Panc1 (cell line): Measurements from ENCODE around the gene SAMD14. TPM values are rescaled to one million over a fixed set of nuclear protein-coding genes. Genes with fewer than 3 reads are reported as not detected.

ENCODE experiments used
- ATAC-seq: fragments of 200-7000 bp; cut with Tn5 transposase; 2 replicates; pipeline ENCODE4 v1.9.1; 2020; ENCODE audit warnings: mild to moderate bottlenecking, moderate library complexity
- BruUV-seq: library from RNA; stranded (reverse); fragments of 400-500 nt; replicated peaks from 2 replicates; lab custom pipeline; 2021; lab: Mats Ljungman, UMichigan
- CTCF ChIA-PET: fragments of 300-600 bp; sonication (Branson Sonifier 250); formaldehyde crosslinking; loops from one replicate; lab custom pipeline; 2022; ENCODE audit warnings: antibody characterized with exemption; lab: Charles Lee
- POLR2A ChIA-PET: fragments of 300-600 bp; sonication (Branson Sonifier 250); formaldehyde crosslinking; loops from one replicate; lab custom pipeline; 2022; ENCODE audit warnings: antibody characterized with exemption; lab: Charles Lee
- DNase-seq: peaks from one replicate; pipeline ENCODE4 v3.0.0-alpha.2; 2010; ENCODE audit warnings: low read depth, low spot score
- H3K27ac ChIP-seq: 2 replicates; pipeline ENCODE4 v1.5.1; 2011; ENCODE audit warnings: mild to moderate bottlenecking, low read length, inconsistent platforms
- H3K27me3 ChIP-seq: fragments of 200-500 bp; sonication (Bioruptor generic); 2 replicates; pipeline ENCODE4 v1.6.0; 2014; ENCODE audit warnings: low read length, inconsistent platforms; ENCODE audit not compliant: control insufficient read depth, insufficient read depth
- H3K36me3 ChIP-seq: fragments of 200-500 bp; sonication (Bioruptor generic); 2 replicates; pipeline ENCODE4 v1.5.1; 2014; ENCODE audit warnings: inconsistent platforms, mild to moderate bottlenecking, low read length, moderate library complexity; ENCODE audit not compliant: control insufficient read depth, insufficient read depth
- H3K4me1 ChIP-seq: 2 replicates; pipeline ENCODE4 v1.5.1; 2011; ENCODE audit warnings: inconsistent platforms, mild to moderate bottlenecking, low read length, moderate library complexity; ENCODE audit not compliant: control insufficient read depth, insufficient read depth
- H3K4me3 ChIP-seq, 2 experiments: 2 replicates each; pipeline ENCODE4 v1.5.1; 2011 to 2012; ENCODE audit warnings: low read depth in 2 of 2, low read length in 2 of 2, mild to moderate bottlenecking in 2 of 2, inconsistent platforms in 1 of 2, moderate library complexity in 1 of 2
- H3K9me3 ChIP-seq: fragments of 200-500 bp; sonication (Bioruptor generic); 2 replicates; pipeline ENCODE4 v1.5.1; 2014; ENCODE audit warnings: low read depth, mild to moderate bottlenecking, inconsistent platforms, low read length, moderate library complexity; ENCODE audit not compliant: control insufficient read depth, insufficient read depth
- CTCF ChIP-seq: fragments of 450-650 bp; IDR thresholded peaks from 2 replicates; pipeline ENCODE4 v1.5.1; 2017; ENCODE audit warnings: mild to moderate bottlenecking
- POLR2AphosphoS5 ChIP-seq: IDR thresholded peaks from 2 replicates; pipeline ENCODE4 v1.6.1; 2012; ENCODE audit warnings: mild to moderate bottlenecking, low read depth, low read length, moderate library complexity
- REST ChIP-seq, 2 experiments: IDR thresholded peaks; 2 replicates each; pipeline ENCODE4 v1.6.1; 2011 to 2012; ENCODE audit warnings: low read depth in 2 of 2, control low read depth in 1 of 2, low read length in 1 of 2, mild to moderate bottlenecking in 1 of 2, moderate library complexity in 1 of 2; ENCODE audit not compliant: insufficient read depth in 1 of 2
- SIN3A ChIP-seq: IDR thresholded peaks from 2 replicates; pipeline ENCODE4 v1.6.1; 2012; ENCODE audit warnings: low read depth, mild to moderate bottlenecking, low read length, moderate library complexity, borderline replicate concordance; ENCODE audit not compliant: insufficient read depth
- TCF7L2 ChIP-seq: IDR thresholded peaks from 2 replicates; pipeline ENCODE4 v1.6.1; 2011; ENCODE audit warnings: mild to moderate bottlenecking, low read depth, low read length, inconsistent platforms
- in situ Hi-C: cut with HindIII; loops from 2 replicates; pipeline ENCODE4 v1.10.0; 2016; ENCODE audit warnings: low sequenced_read_pairs, low pct_unique_long_range_greater_than_20kb
- intact Hi-C: fragments of 100-400 bp; cut with micrococcal nuclease; formaldehyde crosslinking; loops from one replicate; pipeline ENCODE4 v1.10.0; 2022; ENCODE audit not compliant: unreplicated experiment
- total RNA-seq: library from RNA; stranded (reverse); gene quantifications from one replicate; pipeline ENCODE4 v1.2.1, GENCODE V29; 2021; ENCODE audit not compliant: unreplicated experiment

The SAMD14 gene
- total RNA-seq, 1 experiment from 2014 or later, result 6.9 TPM

- no peak for TF ChIP-seq CTCF
- no peak for TF ChIP-seq POLR2AphosphoS5
- TF ChIP-seq SIN3A, result no peak
- no peak for TF ChIP-seq TCF7L2
- TF ChIP-seq REST (IDR thresholded peaks at IDR 0.05; ENCODE audit: insufficient read depth in 1 of 2, low read depth in 2 of 2, low read length in 1 of 2), result no peak
- Histone ChIP-seq H3K36me3 (peaks cover 2% of the 10 kb centered on the region; the same call in 1 of the 2 replicates), H3K4me1 (peaks cover 36% of the 10 kb centered on the region), H3K4me3 (no peak overlapping the region), H3K9me3 (no peaks in the 10 kb centered on the region), H3K27me3 (no peaks in the 10 kb centered on the region), H3K27ac (peak overlapping the region; percentile 10; the same call in 1 of the 2 replicates)
- POLR2A ChIA-PET, result no interaction called here
- in situ Hi-C loops, result no loop called here
- CTCF ChIA-PET, result interaction anchor here (0.7 to 2.7 kb wide), 3 partner anchors 21 to 37 kb away, joined by 6 to 12 read pairs (median 9); partner anchors contain the start of gene SAMD14
- ATAC-seq (no peak), DNase-seq (no peak)
- BruUV-seq, result no TSS peak
- intact Hi-C loops, result no loop called here
These were observed 36.7 kb downstream of the SAMD14 start for GRCh38 chr17:50093246-50093645.

GRCh38 chr17:50091918-50092285, 38.1 kb downstream of the SAMD14 start:
- POLR2A ChIA-PET, result interaction anchor here (0.6 kb wide), 1 partner anchor 90 kb away, joined by 9 read pairs; no protein-coding TSS in a partner anchor
- Histone ChIP-seq H3K27me3 (no peaks in the 10 kb centered on the region), H3K4me3 (no peak overlapping the region), H3K36me3 (peaks cover 2% of the 10 kb centered on the region; the same call in 1 of the 2 replicates), H3K4me1 (peaks cover 36% of the 10 kb centered on the region), H3K9me3 (no peaks in the 10 kb centered on the region), H3K27ac (peak overlapping the region; percentile 41; the same call in 1 of the 2 replicates)
- in situ Hi-C loops, result no loop called here
- ATAC-seq (no peak), DNase-seq (no peak)
- CTCF ChIA-PET, result interaction anchor here (0.6 to 2.7 kb wide), 4 partner anchors 12 to 44 kb away, joined by 3 to 12 read pairs (median 8); no protein-coding TSS in a partner anchor
- BruUV-seq, result no TSS peak
- intact Hi-C loops, result no loop called here
- no peak for TF ChIP-seq TCF7L2
- no peak for TF ChIP-seq POLR2AphosphoS5
- TF ChIP-seq REST (IDR thresholded peaks at IDR 0.05; ENCODE audit: insufficient read depth in 1 of 2, low read depth in 2 of 2, low read length in 1 of 2), result no peak
- no peak for TF ChIP-seq CTCF
- TF ChIP-seq SIN3A, result no peak
